Erythroblast (primary cell): Measurements from ENCODE around the gene EHBP1.

Experiments used
- DNase-seq, 2 experiments: peaks; one replicate each; lab custom pipeline; 2025; lab: John Stamatoyannopoulos, UW
- GATA1 ChIP-seq: IDR thresholded peaks from 2 replicates; pipeline ENCODE4 v1.6.1; 2011; ENCODE audit warnings: low read depth, mild to moderate bottlenecking, control low read depth, low read length, moderate library complexity
- POLR2A ChIP-seq: IDR thresholded peaks from 2 replicates; pipeline ENCODE4 v1.6.1; 2011; ENCODE audit warnings: mild to moderate bottlenecking, low read length

Gene EHBP1

GRCh38 chr2:62716768-62717167 is 11.3 kb downstream of the EHBP1 start:
- no peak for TF ChIP-seq GATA1
- no peak for TF ChIP-seq POLR2A
- DNase-seq: no peak

DNA sequence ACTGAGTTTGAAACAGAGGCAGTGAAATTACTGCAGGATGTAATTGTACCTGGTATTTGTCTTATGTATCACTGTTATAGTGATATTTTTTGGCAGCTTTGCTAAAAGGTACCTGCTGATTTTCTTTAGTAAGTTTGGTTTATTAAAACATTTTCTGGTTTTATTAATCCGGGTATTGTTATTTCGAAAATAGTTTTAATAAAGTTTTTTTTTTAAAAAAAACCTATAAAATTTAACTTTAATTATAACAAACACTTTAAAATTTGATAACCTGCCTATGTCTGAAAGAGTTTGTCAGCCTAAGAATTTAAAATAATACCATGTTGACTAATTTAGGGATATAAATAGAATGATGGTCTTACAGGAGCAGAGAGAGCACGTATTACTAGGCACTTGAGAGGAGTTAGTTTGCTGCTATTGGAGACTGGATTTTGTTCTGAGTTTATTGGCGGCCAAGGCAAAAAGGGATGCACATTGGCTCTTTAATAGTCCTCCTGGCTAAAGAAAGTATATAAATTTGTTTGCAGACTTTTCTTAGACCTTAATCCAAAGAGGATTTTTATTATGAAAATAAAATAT is 12.1 kb downstream of the EHBP1 start:
- no peak for DNase-seq
- TF ChIP-seq POLR2A: no peak
- no peak for TF ChIP-seq GATA1

DNA sequence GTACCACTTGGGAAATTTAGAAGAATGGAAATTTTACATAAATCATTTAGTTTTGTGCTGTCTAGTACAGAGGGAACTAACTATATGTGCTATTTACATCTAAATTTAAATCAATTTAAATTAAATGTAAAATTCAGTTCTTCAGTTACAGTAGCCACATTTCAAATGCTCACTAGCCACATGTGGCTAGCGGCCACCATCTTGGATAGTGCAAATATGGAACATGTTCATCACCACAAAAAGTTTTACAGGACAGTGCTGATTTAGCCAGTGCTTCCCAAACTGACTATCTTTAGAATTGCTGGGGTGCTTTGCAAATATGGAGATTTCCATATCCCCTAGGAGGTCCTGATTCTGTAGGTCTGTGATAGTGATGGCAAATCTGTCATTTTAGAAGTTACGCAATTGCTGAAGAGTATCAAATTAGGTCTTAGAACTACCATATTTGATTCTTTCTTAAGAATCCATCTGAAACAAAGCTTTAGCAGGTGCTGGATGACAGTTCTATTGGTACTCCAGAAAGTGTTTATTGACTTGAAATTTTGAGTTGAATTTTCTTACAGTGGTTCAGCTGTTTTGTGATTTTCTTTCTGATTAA is 12.8 kb downstream of the EHBP1 start:
- TF ChIP-seq GATA1 (no peak), POLR2A (no peak)
- DNase-seq: no peak

DNA sequence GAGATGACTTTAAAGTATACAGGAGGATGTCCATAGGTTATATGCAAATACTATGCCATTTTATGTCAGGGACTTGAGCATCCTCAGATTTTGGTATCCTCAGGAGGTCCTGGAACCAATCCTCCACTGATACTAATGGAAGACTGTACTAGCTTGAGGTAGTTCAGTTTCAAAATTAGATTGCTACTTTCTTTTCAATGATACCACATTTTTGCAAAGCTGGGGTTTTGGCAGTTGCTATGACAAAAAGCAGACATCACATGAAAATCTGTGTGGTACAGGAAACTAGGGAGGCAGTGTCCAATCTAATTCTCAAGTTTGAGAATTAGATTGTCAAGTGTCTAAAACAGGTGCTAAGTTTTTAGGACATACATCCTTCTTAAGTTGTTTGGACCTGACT is 14.2 kb downstream of the EHBP1 start:
- no peak for DNase-seq
- TF ChIP-seq POLR2A (no peak), GATA1 (no peak)

DNA sequence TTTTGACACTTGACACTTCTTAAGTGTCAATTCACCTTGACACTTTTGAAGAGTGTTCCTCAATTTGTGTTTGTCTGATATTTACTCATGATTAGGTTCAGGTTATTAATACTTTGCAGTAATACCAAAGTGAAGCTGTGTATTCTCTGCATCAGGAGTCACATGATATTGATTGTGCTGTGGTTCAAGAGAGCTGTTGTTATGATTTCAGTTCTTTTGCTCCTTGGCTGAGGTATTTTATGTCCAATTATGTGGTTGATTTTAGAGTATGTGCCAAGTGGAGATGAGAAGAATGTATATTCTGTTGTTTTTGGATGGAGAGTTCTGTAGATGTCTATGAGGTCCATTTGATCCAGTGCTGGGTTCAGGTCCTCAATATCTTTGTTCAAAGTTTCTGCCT is 17.2 kb downstream of the EHBP1 start:
- DNase-seq: no peak
- no peak for TF ChIP-seq GATA1
- no peak for TF ChIP-seq POLR2A

DNA sequence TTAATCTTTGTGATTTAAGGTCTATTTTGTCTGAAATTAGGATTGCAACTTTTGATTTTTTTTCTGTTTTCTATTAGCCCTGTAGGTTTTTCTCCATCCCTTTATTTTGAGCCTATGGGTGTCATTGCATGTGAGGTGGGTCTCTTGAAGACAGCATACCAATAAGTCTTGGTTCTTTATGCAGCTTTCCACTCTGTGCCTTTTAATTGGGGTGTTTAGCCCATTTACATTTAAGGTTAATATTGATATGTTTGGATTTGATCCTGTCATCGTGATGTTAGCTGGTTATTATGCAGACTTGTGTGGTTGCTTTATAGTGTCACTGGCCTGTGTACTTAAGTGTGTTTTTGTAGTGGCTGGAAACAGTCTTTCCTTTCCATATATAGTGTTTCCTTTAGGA is 17.7 kb downstream of the EHBP1 start:
- DNase-seq: peak in 1 of 2 experiments; percentile 22
- TF ChIP-seq GATA1: no peak
- TF ChIP-seq POLR2A: no peak

DNA sequence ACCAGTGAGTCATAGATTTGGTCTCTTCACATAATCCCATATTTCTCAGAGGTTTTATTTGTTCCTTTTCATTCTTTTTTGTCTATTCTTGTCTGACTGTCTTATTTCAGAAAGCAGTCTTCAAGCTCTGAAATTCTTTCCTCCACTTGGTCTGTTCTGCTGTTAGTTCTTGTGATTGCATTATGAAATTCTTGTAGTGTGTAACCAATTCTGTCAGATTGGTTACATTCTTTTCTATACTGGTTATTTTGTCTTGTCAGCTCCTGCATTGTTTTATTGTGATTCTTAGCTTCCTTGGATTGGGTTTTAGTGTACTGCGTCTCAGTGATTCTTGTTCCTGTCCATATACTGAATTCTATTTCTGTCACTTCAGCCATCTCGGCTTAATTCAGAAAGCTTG is 18.6 kb downstream of the EHBP1 start:
- DNase-seq: no peak
- TF ChIP-seq POLR2A: no peak
- no peak for TF ChIP-seq GATA1

- TF ChIP-seq GATA1 (no peak), POLR2A (no peak)
- DNase-seq: peak; percentile 47 to 51
Measured at GRCh38 chr2:62724886-62725711, 19.6 kb downstream of the EHBP1 start.

DNA sequence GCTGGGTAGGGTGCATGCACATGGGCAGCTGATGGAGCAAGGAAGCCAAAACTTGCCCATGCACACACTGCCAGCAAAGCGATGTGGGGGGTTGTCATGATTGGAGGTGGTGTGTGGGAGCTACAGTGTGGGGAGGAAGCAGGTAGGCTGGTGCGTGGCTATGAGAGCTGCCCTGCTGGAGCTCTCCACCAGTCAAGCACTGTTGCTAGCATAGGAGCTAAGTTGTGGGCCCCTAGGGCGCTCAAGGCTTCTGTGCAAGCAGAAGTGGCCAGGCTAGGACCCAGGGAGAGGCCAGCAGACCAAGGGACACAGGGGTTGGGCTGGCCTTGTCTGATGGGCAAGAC is 20.2 kb downstream of the EHBP1 start:
- no peak for DNase-seq
- TF ChIP-seq POLR2A (no peak), GATA1 (no peak)

- TF ChIP-seq POLR2A (no peak), GATA1 (no peak)
- no peak for DNase-seq
Measured at GRCh38 chr2:62727259-62727867, 21.9 kb downstream of the EHBP1 start.

GRCh38 chr2:62727876-62728566 is 22.5 kb downstream of the EHBP1 start:
- no peak for DNase-seq
- TF ChIP-seq GATA1 (no peak), POLR2A (no peak)

DNA sequence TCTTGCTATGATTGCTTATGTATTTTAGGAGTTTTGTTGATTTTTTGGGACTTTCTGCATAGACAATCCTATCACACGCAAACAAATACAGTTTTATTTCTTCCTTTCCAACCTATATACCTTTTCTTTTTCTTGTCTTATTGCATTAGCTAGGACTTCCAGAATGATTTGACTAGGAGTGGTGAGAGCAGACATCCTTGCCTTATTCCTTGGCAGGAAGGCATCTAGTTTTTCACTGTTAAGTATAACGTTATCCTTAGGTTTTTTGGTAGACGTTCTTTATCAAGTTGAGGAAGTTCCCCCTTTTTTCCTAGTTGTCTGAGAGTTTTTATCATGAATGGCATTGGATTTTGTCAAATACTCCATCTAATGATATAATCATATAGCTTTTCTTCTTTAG is 25.8 kb downstream of the EHBP1 start:
- TF ChIP-seq GATA1 (no peak), POLR2A (no peak)
- DNase-seq: no peak

DNA sequence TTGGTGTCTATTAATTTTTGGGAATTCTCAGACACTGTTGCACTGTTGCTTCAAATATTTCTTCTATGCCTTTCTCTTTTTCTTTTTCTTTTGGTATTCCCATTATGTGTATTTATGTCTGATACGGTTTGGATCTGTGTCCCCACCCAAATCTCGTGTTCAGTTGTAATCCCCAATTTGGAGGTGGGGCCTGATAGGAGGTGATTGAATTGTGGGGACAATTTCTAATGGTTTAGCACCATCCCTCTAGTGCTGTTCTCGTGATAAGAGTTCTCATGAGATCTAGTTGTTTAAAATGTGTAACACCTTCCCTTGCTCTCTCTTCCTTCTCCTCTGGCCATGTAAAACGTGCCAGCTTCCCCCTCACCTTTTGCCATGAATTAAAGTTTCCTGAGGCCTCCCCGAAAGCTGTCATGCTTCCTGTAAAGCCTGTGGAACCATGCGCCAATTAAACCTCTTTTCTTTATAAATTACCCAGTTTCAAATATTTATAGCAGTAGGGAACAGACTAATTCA is 26.8 kb downstream of the EHBP1 start:
- TF ChIP-seq GATA1 (no peak), POLR2A (no peak)

More for the DNA sequence above, 26.8 kb downstream of the EHBP1 start:
- no peak for DNase-seq
